Mesenteric fat pad (tissue), 1 donor: ENCODE measurements around the gene OR1M1. TPM values are rescaled to one million over a fixed set of nuclear protein-coding genes. Genes with fewer than 3 reads are reported as not detected.

ENCODE experiments used
- DNase-seq: peaks from one replicate; pipeline ENCODE4 v3.0.0-alpha.2; 2020; ENCODE audit warnings: low spot score
- total RNA-seq: library from RNA; stranded (reverse); fragmentation: NEBNext Ultra II Directional; extraction: Animal tissue kit (Norgen Biotek cat#: 25700); gene quantifications from one replicate; pipeline ENCODE4 v1.2.1, GENCODE V29; 2021
- donor health status: DM: yes; HTN: yes; CAD: no.

OR1M1 gene
- total RNA-seq, 1 donor from 2014 or later: not detected

DNA sequence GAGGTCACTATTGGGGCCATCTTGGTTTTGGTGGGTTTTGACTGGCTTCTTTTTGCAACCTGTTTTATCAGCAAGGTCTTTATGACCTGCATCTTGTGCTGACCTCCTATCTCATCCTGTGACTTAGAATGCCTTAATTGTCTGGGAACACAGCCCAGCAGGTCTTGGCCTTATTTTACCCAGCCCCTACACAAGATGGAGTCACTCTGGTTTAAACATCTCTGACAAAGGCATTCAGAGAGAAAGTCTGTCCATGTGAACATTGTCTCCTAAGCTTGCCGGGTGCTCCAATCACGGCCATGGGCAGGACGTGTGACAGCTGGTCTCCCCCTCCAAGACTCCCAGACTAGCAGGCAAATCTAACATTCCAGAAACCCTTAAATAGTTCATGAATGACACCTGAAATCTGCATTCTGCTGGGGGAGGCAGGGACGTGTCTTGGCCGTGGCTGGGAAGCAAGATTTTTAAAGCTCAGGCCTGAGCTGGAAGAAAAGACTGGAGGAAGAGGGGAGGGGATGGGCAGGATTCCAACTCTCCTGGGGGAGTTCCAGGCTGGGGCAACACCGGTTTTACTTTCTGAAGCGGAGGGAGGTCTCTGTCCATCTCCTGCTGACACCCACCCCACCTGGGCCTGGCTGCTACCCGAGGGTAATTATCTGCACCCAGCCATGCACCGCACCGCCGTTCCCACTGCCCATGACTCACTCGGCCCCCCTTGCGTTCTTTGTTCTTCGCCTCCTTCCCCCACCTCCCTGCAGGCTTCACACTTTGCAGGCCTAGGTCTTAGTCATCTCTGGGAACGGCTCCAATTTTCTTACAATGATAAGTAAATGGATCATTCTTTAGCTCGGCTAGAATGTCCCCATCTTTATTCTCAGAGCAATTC, 11.6 kb upstream of the OR1M1 start:
- DNase-seq: no peak

DNA sequence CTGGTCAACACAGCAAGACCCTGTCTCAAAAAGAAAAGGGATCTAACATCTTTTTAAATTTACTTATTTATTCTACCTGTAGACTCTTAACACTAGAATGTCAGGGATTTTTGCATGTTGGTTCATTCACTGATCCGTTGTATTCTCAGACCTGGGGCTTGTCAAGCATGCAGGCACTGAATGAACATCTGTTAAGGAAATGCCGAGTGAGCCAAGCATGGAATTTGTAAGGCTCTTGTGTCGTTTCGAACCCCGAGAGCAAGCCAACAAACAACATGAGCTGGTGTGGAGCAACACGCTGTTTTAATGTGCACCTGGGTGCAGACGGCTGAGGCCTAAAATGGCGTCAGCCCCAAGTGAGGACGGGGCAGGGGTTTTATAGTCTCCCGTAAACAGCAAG, 10.0 kb upstream of the OR1M1 start:
- no peak for DNase-seq

DNA sequence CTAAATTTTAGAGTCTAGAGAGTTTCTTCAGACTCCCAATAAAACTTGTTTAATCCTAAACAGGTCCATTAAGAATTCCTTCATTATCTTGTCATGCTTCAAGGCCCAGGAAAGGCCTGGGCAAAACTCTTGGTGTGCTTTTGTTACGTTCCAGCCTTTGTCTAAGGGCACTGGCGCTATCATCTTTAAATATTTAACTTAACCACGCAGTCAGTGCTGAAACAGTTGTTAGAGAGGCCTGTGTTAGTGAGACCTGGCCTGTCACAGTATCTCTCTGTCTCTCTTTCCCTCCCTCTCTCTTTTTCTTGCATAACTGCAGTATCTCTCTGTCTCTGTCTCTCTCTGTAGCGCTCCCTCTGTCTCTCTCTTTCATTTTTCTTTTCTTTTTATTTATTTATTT, 8.2 kb upstream of the OR1M1 start:
- no peak for DNase-seq

DNA sequence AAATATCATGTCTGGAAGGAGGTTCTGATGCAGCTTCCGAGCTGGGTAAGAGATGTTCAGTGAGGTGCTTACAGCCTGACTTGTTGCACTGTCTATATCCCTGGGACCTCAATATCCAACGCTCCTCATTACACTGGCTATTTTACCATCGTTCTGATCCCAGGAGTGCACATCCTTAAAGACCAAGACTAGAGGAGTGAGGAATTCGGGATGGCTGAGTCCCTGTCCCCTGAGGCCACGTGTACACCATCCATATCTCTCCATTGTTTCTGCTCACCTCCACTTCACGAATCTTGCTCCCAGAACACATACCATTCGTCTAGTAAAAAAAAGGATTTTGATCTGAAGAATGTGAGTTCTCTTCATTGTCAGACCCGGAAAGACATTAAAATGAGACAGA, 20.5 kb downstream of the OR1M1 start, which contains the start of gene OR7G2:
OR7G2 (minus strand) TSS at position 101 of the 400 bp plus-strand sequence. CDS start 4,232 bp downstream, outside the sequence.
- no peak for DNase-seq

DNA sequence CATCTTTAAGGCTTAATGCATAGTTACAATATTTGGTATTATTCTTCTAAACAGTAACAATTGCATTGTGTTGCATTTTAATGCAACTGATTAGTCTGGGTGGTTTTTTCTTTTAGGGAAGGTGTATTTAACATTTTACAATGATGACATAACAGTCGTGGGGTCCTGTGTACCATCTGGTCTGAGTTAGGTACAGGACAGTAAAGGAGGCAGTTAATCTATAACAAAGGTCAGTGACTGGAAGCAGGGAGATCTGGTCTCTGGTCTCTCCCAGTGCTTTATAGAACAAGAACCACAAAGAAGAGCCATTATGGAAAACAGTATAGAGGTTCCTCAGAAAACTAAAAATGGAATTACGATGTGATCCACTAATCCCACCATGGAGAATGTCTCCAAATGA, 23.1 kb downstream of the OR1M1 start:
- DNase-seq: no peak

DNA sequence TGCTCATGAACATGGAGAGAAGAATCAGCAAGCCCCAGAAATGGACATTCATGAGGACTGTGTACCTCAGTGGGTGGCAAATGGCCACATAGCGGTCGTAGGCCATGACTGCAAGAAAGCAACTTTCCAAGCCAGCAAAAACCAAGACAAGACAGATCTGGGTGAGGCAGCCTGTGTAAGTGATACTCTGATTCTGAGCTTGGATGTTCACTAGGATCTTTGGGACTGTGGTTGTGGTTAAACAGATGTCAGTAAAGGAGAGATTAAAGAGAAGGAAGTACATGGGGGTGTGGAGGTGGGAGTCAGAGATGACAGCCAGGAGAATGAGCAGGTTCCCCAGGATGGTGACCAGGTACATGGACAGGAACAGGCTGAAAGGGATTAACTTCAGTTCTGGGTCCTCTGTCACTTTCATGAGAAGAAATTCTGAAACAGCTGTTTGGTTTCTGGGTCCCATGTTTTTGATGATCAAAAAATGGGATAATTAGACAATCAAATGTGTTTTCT, 28.5 kb downstream of the OR1M1 start, which contains the start of gene OR7G1:
OR7G1 (minus strand) TSS at position 457 of the 507 bp plus-strand sequence; CDS start at position 457, 0 bp downstream.
- peak; percentile 4 for DNase-seq

DNA sequence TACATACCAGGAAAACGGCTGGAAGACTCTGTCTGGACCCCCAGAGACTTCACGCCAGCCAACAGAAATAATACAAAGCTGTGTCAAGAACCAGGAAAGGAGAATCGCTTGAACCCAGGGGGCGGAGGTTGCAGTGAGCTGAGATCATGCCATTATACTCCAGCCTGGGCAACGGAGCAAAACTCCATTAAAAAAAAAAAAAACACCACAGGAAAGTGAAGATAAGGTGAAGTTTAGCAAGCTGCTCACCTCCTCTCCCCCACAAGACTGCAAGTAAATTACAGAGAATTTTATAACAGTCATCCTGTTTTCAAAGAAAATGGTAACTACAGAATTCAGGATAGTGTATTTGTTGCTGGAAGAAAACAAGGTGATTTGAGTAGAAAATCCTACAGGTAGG, 29.7 kb downstream of the OR1M1 start:
- peak; percentile 1 for DNase-seq

DNA sequence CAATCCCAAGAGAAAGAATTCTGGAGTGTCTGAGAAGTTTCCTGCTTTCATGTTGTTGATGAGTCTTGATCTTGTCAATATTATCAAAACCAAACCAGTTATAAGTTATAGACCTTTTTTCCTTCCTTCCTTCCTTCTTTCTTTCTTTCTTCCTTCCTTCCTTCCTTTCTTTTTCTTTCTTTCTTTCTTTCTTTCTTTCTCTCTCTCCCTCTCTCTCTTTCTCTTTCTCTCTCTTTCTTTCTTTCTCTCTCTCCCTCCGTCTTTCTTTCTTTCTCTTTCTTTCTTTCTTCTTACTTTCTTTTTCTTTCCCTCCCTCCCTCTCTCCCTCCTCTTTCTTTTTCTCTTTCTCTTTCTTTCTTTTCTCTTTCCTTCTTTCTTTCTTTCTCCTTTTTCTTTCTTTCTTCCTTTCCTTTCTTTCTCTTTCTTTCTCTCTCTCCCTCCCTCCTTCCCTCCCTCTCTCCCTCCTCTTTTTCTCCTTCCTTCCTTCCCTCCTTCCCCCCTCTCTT, 40.1 kb downstream of the OR1M1 start, which contains the start of gene OR7G3:
OR7G3 (minus strand) TSS at position 51 of the 506 bp plus-strand sequence; CDS start at position 51, 0 bp downstream.
- no peak for DNase-seq

DNA sequence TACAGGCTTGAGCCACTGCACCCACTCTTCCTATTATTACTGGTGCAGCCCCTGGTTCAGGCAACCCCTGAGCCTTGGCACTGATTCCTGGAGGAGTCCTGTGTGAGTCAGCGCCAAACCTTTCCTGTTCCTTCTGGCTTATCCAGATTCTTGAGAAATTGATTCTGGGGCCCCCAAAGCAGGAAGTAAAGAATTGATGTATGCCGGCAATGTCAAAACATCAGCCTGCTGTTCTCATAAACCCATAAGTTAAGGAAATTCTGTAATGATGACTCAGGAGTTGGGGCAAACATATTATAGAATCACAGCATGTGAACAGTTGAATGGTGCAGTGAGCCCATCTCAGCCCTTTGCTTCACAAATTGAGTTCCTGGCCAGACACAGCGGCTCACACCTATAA, 41.3 kb downstream of the OR1M1 start:
- no peak for DNase-seq

DNA sequence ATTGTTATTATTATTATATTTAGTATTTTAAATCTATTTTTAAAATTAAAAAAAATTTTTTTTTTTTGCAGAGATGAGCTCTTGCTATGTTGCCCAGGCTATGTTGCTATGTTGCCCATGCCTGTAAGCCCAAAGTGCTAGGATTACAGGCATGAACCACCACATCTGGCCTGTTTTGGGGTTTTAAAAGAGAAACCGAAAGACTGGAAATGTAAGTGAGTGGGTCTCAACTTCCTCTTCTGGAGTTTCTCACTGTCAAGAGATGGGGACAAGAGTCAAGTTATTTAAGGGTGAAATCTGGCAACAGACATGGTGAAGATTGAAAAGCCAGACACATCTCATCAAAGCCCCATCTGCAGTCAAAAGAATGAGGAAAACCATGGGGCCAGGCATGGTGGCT, 44.1 kb downstream of the OR1M1 start:
- DNase-seq: no peak

DNA sequence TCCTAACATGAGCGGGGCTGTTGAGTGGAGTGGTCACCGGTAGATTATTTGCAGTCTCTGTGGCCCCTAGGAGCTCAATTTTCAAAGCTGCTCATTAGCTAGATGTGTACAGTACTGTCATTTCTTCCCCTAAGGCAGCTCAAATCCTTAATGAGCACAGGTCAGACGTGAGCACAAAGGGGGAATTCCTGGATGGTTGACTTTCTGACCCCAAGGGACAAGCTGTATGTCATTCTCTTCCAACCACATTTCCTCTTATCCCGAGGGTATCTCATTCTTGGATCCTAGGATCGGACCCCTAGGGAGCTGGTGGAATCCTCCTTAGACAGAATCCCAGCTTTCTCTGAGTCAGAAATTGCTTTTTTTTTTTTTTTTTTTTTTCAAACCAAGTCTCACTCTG, 45.6 kb downstream of the OR1M1 start:
- DNase-seq: peak; percentile 6

DNA sequence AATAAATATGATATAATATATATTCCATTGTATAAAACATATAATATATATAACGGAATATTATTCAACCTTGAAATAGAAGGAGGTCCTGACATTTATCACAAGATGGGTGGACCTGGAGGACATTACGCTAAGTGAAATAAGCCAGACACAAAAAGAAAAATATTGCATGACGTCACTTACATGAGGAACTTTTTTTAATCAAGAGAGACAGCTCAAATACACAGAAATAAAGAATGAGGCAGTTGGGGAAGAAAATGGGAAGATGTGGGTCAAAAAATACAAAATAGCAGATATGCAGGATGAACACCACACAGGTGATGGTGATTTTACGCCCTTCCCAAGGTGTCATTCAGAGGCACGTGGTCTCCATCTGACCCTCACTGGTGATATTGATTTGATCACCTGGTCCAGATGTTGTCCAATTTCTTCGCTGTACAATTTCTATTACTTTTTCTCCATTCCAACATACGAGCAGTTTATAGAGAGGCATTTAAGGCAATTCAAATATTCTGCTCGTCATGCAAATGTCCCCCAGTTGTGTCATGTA, 52.8 kb downstream of the OR1M1 start:
- no peak for DNase-seq

DNA sequence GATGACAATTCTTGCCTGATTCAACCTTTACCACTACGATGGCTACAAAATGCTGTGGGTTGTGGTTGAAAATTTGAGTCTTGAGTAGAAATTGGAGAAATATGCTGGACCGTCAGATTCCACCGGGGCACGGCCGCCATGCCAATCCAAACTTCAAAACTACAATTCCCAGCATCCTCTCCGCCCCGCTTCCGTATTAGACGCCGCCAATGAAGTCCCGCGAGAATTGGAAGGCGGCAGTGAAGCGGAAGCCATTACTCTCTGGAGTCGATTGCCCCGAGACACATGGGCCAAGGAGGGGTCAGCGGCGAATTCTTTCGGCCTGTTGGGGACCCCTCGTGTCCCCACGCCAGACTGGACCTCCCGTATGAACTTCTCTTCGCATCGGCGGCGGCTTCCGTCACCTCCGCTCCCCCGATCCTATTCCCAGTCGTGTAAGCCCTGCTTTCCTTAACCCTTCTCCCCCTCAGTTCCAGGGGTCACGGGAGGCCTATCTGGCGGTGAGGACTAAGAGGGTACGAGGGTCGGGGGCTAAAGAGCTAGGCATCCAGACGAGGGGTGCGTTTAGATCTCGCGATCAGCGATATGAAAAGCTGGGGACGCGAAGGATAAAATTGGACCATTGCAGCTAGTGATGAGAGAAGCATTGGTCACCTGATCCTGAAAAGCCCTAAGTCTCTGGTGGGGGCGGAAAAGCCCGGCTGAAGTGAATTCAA, 53.5 kb downstream of the OR1M1 start, which contains the start of gene ZNF317:
ZNF317 (plus strand) TSS at position 239 of the 716 bp plus-strand sequence. CDS start 15,620 bp downstream, outside the sequence.
- DNase-seq: peak; percentile 95

DNA sequence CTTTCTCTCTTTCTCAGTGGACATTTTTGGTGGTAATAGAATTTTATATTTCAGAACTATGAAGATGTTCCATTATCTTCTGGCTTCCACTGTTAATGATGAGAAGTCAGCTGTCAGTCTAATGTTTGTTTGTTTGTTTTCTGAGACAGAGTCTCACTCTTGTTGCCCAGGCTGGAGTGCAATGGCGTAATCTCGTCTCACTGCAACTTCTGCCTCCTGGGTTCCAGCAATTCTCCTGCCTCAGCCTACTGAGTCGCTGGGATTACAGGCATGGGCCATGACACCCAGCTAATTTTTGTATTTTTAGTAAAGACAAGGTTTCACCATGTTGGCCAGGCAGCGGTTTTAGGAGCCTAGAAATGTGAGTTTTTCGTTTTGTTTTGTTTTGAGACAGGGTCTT, 58.1 kb downstream of the OR1M1 start:
- no peak for DNase-seq

Other genes with a start within 250 kb of the OR1M1 start
- gene MUC16, start 76.7 kb upstream of the OR1M1 start, total RNA-seq: 0.90 TPM
- not detected for gene OR7G2, start 20.4 kb downstream of the OR1M1 start, total RNA-seq
- gene OR7G1, start 28.7 kb downstream of the OR1M1 start, total RNA-seq: not detected
- gene OR7G3, start 39.9 kb downstream of the OR1M1 start, total RNA-seq: not detected
- 28.3 TPM for gene ZNF317, start 53.3 kb downstream of the OR1M1 start, total RNA-seq
- gene OR7D2, start 91.9 kb downstream of the OR1M1 start, total RNA-seq: not detected
- not detected for gene OR7D4, start 132.5 kb downstream of the OR1M1 start, total RNA-seq
- gene OR7E24, start 163.9 kb downstream of the OR1M1 start, total RNA-seq: not detected
- 3.6 TPM for gene ZNF699, start 222.8 kb downstream of the OR1M1 start, total RNA-seq
- gene ZNF559, start 237.1 kb downstream of the OR1M1 start, total RNA-seq: 9.7 TPM